ENCODE data around the gene NPAS3.

GRCh38 chr14:33282331-33283230 lies 343.9 kb downstream of the NPAS3 start:
- TF ChIP-seq CTCF (IDR thresholded peaks at IDR 0.05) (no peak), POLR2A (IDR thresholded peaks at IDR 0.05; ENCODE audit: low read length) (no peak), ZC3H11A (IDR thresholded peaks at IDR 0.05) (no peak), JUNB (IDR thresholded peaks at IDR 0.05) (no peak), EHMT2 (IDR thresholded peaks at IDR 0.05; ENCODE audit: low read depth) (no peak), RCOR1 (IDR thresholded peaks at IDR 0.05; ENCODE audit: low read depth, low read length) (no peak), CHD4 (IDR thresholded peaks at IDR 0.05; ENCODE audit: borderline replicate concordance) (no peak), FOSL2 (IDR thresholded peaks at IDR 0.05) (no peak), FOSL2 (CRISPR knock-in tag; IDR thresholded peaks at IDR 0.05) (no peak), MAX (IDR thresholded peaks at IDR 0.05) (no peak), CEBPB (IDR thresholded peaks at IDR 0.05) (no peak)

Data from A549 (cell line).